GM18498 (cell line): Measurements from ENCODE around the gene EOMES.

Experiments used
- ATAC-seq: cut with Tn5 transposase; IDR thresholded peaks from one replicate; pipeline ENCODE4 v1.9.1; 2021; ENCODE audit warnings: mild to moderate bottlenecking, moderate library complexity; ENCODE audit not compliant: unreplicated experiment

EOMES gene

GRCh38 chr3:27681249-27681748 is 40.8 kb downstream of the EOMES start:
- peak; percentile 74 for ATAC-seq

GRCh38 chr3:27680517-27681246 is 41.4 kb downstream of the EOMES start:
- peak; percentile 22 for ATAC-seq

GRCh38 chr3:27679691-27680090 is 42.4 kb downstream of the EOMES start:
- no peak for ATAC-seq

- no peak for ATAC-seq
Observed at GRCh38 chr3:27678234-27678633, 43.9 kb downstream of the EOMES start.

- ATAC-seq, result no peak
Observed at GRCh38 chr3:27677565-27677964, 44.6 kb downstream of the EOMES start.

- no peak for ATAC-seq
Observed at GRCh38 chr3:27675287-27675686, 46.8 kb downstream of the EOMES start.

- ATAC-seq, result no peak
Observed at GRCh38 chr3:27673701-27674100, 48.4 kb downstream of the EOMES start.

GRCh38 chr3:27671101-27671500 is 51.0 kb downstream of the EOMES start:
- ATAC-seq, result no peak

- ATAC-seq, result no peak
Observed at GRCh38 chr3:27670619-27671018, 51.5 kb downstream of the EOMES start.

GRCh38 chr3:27669591-27669990 is 52.5 kb downstream of the EOMES start:
- ATAC-seq, result no peak

- ATAC-seq, result no peak
Observed at GRCh38 chr3:27667751-27668150, 54.4 kb downstream of the EOMES start.

GRCh38 chr3:27666708-27667107 is 55.4 kb downstream of the EOMES start:
- peak; percentile 50 for ATAC-seq

GRCh38 chr3:27666272-27666671 is 55.9 kb downstream of the EOMES start:
- ATAC-seq, result peak; percentile 47
